GM12892 (cell line): ENCODE results near the gene SMAD6.

ENCODE experiments used
- POLR2A ChIP-seq: IDR thresholded peaks from 2 replicates; pipeline ENCODE4 v1.6.1; 2011; ENCODE audit warnings: low read depth, low read length, control low read depth
- POLR2AphosphoS5 ChIP-seq: IDR thresholded peaks from 2 replicates; pipeline ENCODE4 v1.6.1; 2011; ENCODE audit warnings: low read depth, low read length, control low read depth
- TAF1 ChIP-seq: IDR thresholded peaks from 2 replicates; pipeline ENCODE4 v1.6.1; 2011; ENCODE audit warnings: low read depth, mild to moderate bottlenecking, control low read depth, low read length, borderline replicate concordance

- TF ChIP-seq POLR2A, result no peak
- TF ChIP-seq POLR2AphosphoS5, result no peak
- no peak for TF ChIP-seq TAF1
Observed at GRCh38 chr15:66761726-66762595, 59.9 kb downstream of the SMAD6 start.
